ENCODE data around the gene WDFY4.

DNA sequence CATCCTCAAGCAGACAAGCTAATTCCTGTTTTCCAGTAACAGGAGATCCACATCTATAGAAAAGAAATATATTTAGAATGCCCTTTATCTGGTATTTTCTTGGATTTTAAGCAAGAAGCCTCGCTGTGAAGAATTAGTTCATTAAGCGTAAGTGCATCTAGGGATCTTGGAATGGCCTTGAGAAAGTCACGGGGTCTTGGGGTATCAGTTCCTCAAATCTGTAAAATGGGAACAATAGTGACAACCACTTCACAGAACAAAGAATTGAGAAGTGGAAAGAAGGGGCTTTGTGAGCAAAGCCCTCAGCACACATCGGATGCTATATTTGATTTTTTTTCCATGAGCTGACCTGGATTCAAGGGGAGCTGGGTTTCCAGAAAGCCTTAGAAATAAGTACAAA, 32.3 kb upstream of the WDFY4 start:
- TF ChIP-seq, protein P1, sequence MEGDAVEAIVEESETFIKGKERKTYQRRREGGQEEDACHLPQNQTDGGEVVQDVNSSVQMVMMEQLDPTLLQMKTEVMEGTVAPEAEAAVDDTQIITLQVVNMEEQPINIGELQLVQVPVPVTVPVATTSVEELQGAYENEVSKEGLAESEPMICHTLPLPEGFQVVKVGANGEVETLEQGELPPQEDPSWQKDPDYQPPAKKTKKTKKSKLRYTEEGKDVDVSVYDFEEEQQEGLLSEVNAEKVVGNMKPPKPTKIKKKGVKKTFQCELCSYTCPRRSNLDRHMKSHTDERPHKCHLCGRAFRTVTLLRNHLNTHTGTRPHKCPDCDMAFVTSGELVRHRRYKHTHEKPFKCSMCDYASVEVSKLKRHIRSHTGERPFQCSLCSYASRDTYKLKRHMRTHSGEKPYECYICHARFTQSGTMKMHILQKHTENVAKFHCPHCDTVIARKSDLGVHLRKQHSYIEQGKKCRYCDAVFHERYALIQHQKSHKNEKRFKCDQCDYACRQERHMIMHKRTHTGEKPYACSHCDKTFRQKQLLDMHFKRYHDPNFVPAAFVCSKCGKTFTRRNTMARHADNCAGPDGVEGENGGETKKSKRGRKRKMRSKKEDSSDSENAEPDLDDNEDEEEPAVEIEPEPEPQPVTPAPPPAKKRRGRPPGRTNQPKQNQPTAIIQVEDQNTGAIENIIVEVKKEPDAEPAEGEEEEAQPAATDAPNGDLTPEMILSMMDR (IDR thresholded peaks at IDR 0.05): no peak
- no peak for TF ChIP-seq POLR2AphosphoS5 (IDR thresholded peaks at IDR 0.05; ENCODE audit: insufficient read depth in 1 of 2, low read depth in 1 of 2)
